GM12864 (cell line): ENCODE measurements around the gene UNC13C.

Experiments used
- DNase-seq: peaks from one replicate; pipeline ENCODE4 v3.0.0-alpha.2; 2011; ENCODE audit warnings: low read depth
- H3K4me3 ChIP-seq: 2 replicates; pipeline ENCODE4 v1.5.1; 2011; ENCODE audit warnings: mild to moderate bottlenecking, low read depth, low read length, control low read depth
- CTCF ChIP-seq: IDR thresholded peaks from 2 replicates; pipeline ENCODE4 v1.5.1; 2011; ENCODE audit warnings: low read depth, mild to moderate bottlenecking, moderate library complexity, low read length, control low read depth, inconsistent platforms; ENCODE audit errors: missing control alignments

Gene UNC13C

GRCh38 chr15:54208786-54209185 lies 230.5 kb downstream of the UNC13C start:
- H3K4me3 ChIP-seq = no peak overlapping the region
- no peak for DNase-seq
- TF ChIP-seq CTCF = no peak

DNA sequence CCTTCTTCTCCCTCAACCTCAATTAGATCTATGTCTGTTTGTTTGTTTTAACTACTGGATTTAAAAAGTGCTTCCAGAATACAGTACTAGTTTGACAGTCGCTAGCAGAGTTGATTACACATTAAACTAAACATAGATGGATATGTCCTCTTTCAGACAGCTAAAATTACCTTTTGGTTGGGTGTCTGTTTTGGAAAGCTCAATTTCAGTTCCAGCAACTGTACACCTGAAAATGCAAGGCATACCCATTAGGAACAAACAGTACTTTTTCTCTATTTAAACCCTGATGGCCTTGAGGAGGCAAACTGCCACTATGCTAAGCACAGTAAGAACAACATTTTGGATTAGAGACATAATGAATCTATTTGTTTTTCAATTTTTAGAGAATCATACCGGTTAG lies 234.4 kb downstream of the UNC13C start:
- no peak overlapping the region for H3K4me3 ChIP-seq
- TF ChIP-seq CTCF = no peak
- DNase-seq = no peak

DNA sequence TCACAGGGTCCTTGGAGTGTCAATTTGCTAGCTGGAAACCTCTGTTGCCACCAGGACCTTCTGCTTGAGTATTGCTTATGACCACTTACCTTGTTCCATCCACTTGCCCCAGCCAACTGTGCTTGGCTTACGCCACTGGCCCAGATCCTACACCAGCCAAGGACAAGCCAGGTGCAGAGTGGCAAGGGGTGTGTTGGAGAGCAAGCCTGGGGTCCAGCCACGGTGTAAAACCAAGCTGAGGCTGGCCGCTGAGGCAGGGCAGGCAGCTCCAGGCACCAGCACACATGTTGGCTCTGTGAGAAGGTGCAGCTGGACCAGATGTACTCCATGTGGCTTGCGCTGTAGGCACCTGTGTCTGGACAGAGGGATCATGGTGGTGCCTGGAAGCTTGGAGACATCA lies 248.2 kb downstream of the UNC13C start:
- H3K4me3 ChIP-seq = no peak overlapping the region
- DNase-seq = no peak
- no peak for TF ChIP-seq CTCF

- no peak overlapping the region for H3K4me3 ChIP-seq
- TF ChIP-seq CTCF = no peak
- no peak for DNase-seq
Measured at GRCh38 chr15:54227569-54227968, 249.3 kb downstream of the UNC13C start.

GRCh38 chr15:54250326-54250725 lies 272.1 kb downstream of the UNC13C start:
- no peak for DNase-seq
- H3K4me3 ChIP-seq = no peak overlapping the region
- no peak for TF ChIP-seq CTCF

DNA sequence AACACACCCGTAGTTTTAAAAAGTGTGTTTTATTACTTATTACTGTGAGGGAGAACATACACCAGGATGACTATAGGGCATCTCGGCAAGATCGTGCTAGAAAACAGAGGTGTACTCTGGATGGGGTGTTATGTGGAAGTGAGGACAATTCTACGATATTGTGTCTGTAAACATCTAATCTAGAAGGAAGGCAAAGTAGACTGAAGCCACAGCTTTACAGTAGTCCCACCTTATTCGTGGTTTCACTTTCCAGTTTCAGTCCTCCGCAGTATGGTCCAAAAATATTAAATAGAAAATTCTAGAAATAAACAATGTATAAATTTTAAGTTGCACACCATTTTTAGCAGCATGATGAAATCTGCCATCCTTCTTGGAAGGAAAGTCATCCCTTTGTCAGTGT lies 277.9 kb downstream of the UNC13C start:
- no peak overlapping the region for H3K4me3 ChIP-seq
- no peak for TF ChIP-seq CTCF
- DNase-seq = no peak

DNA sequence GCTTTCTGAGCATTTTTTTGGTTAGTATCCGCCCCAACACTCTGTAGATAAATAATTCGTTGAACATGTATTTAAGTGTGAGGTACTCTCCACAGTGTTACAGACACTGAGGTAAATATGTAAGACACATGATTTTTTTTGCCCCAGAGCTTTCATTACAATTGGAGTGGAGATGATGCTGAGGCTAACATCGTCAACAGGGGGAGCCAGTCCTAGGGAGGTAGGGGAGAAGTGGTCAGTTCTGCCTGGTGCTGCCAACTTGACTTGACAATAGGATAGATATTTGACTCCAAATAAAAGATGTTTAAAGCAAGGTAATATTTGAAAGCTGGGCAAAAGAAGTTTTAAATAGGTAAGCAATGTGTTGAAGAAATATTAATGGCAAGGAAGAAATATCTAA lies 295.7 kb downstream of the UNC13C start:
- DNase-seq = no peak
- no peak overlapping the region for H3K4me3 ChIP-seq
- peak; percentile 10 for TF ChIP-seq CTCF
